Heart right ventricle (tissue), 16 donors: ENCODE data around the gene ATF2. TPM values are rescaled to one million over a fixed set of nuclear protein-coding genes. Genes with fewer than 3 reads are reported as not detected.
"Not testable (repeated sequence)": the region's sequence is repeated elsewhere in the genome, so short reads cannot be mapped to it uniquely, and the experiment has no call there.

Source experiments
- ATAC-seq, 8 donors: fragments of 200-7000 bp; cut with Tn5 transposase; one replicate each; pipeline ENCODE4 v1.9.1; 2020; ENCODE audit warnings: mild to moderate bottlenecking in 8 of 8, moderate library complexity in 8 of 8, moderate number of reproducible peaks in 1 of 8
- DNase-seq, 2 donors: peaks; one replicate each; pipeline ENCODE4 v3.0.0-alpha.2; 2020
- H3K27ac ChIP-seq, 10 donors: fragments of 200-600 bp; sonication (generic) in 2 of 10; one replicate each; pipeline versions ENCODE4 v1.5.0 to v1.8.0; 2020 to 2022; ENCODE audit warnings: mild to moderate bottlenecking in 3 of 10
- H3K27me3 ChIP-seq, 7 donors: fragments of 200-600 bp; one replicate each; pipeline ENCODE4 v1.8.0; 2021 to 2022; ENCODE audit warnings: mild to moderate bottlenecking in 2 of 7
- H3K36me3 ChIP-seq, 9 donors: fragments of 200-600 bp; sonication (generic) in 1 of 9; one replicate each; pipeline versions ENCODE4 v1.5.0 to v1.8.0; 2020 to 2022; ENCODE audit warnings: mild to moderate bottlenecking in 2 of 9
- H3K4me1 ChIP-seq, 9 donors: fragments of 200-600 bp; sonication (generic) in 1 of 9; one replicate each; pipeline versions ENCODE4 v1.5.0 to v1.8.0; 2020 to 2022; ENCODE audit warnings: mild to moderate bottlenecking in 4 of 9
- H3K4me3 ChIP-seq, 10 donors: fragments of 200-600 bp; sonication (generic) in 2 of 10; one replicate each; pipeline versions ENCODE4 v1.5.0 to v1.8.0; 2020 to 2022; ENCODE audit warnings: mild to moderate bottlenecking in 7 of 10, moderate library complexity in 2 of 10
- H3K9me3 ChIP-seq, 11 donors: fragments of 200-600 bp in 10 of 11; sonication (generic) in 2 of 11; one replicate each; pipeline versions ENCODE4 v1.5.0 to v1.8.0; 2013 to 2022; ENCODE audit warnings: mild to moderate bottlenecking in 2 of 11, control low read depth in 1 of 11, moderate library complexity in 1 of 11
- WGBS, 2 donors: extraction: QIAGEN DNeasy Blood & Tissue Kit; methylation state at CpG; one replicate each; pipeline ENCODE4 v1.1.7; 2013; ENCODE audit warnings: inconsistent platforms in 1 of 2; 5-methylcytosine and 5-hydroxymethylcytosine counted together
- intact Hi-C, 10 donors: fragments of 100-400 bp; cut with DNase I; formaldehyde crosslinking; loops; one replicate each; pipeline versions ENCODE4 v1.11.1 to v1.14.2; 2022
- polyA plus RNA-seq, 2 donors: library from polyadenylated mRNA; stranded (reverse); fragments of 200-250 nt; gene quantifications; one replicate each; pipeline ENCODE4 v1.2.3, GENCODE V29; 2013
- total RNA-seq, 10 donors: library from RNA; stranded (reverse); fragmentation: NEBNext Ultra II Directional in 3 of 10; extraction: Animal tissue kit (Norgen Biotek cat#: 25700) in 3 of 10; gene quantifications; one replicate each; pipeline versions ENCODE4 v1.2.1 to v1.2.4, GENCODE V29; 2021 to 2023
- TF ChIP-seq, protein P1 (sequence below), 9 donors: fragments of 200-600 bp; sonication (generic) in 2 of 9; IDR thresholded peaks; one replicate each; pipeline versions ENCODE4 v1.5.0 to v1.8.0; 2021 to 2022; ENCODE audit warnings: antibody characterized with exemption in 9 of 9, mild to moderate bottlenecking in 5 of 9, moderate library complexity in 1 of 9
- donor health status: Arrhythmogenic right ventricular cardiomyopathy.
- donor health status: ischemic (EF 13 %, LVEDD 7.1; RV severe dilation, severe dysfunction).
- donor health status: healthy with polysubstance abuse.
- donor health status: DM: no; HTN: yes; CAD: no.
- donor health status: DM: no; HTN: no; CAD: no.
- donor health status: ischemic (EF 25% LVEDD 6.9; RV normal size, moderate dysfunction).
- donor health status: ischemic (EF 25% LVEDD 5.7; RV mildly dilated, moderate dysfunction).
- donor health status: healthy.
- donor health status: DM: yes; HTN: yes; CAD: no.
- donor health status: Ischemic cardiomyopathy.
- donor health status: ischemic (EF 35%, LVEDD 5.7; RV mildly dilated, moderate dysfunction).
- donor health status: nonischemic (EF 11% LVEDD 7.7; RV severe dilation, severe dysfunction).
- donor health status: DM: yes; HTN: yes; CAD: no.
- donor health status: PGD.
- donor health status: ischemic (EF 29% LVEDD 5.4; RV normal size, mild dysfunction).
- donor health status: nonischemic (EF 23%, LVEDD 6.1; RV moderate dilation, normal function).

ATF2 gene
- total and polyA plus RNA-seq, 12 donors: 7.8 to 39.8 (median 29.0) TPM

DNA sequence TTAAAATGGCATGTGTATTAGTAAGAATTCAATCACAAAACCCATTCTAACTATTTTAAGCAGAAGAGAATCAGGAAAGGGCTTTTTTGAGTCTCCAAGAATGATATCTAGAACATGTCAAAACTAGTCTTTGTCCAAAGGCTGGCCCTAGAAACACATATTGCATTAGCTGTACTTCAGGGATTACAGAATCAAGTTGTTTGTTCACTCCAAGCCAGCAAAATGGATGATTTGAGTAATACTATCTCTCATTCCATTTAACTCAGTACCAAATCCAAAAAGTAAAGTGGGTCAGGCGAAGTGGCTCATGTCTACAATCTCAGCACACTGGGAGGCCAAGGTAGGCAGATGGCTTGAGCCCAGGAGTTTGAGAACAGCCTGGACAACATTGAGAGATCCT lies 41.3 kb downstream of the ATF2 start:
- no peak overlapping the region for H3K27ac ChIP-seq
- H3K27me3 ChIP-seq: no peaks in the 10 kb centered on the region
- DNase-seq (no peak), ATAC-seq (peak in 1 of 8 donors; percentile 20)
- no peaks in the 10 kb centered on the region for H3K9me3 ChIP-seq
- no peak overlapping the region for H3K4me3 ChIP-seq
- 91 to 96% methylated on average over 1 of the region's 1 CpG for WGBS, 2 donors
- TF ChIP-seq, protein P1, sequence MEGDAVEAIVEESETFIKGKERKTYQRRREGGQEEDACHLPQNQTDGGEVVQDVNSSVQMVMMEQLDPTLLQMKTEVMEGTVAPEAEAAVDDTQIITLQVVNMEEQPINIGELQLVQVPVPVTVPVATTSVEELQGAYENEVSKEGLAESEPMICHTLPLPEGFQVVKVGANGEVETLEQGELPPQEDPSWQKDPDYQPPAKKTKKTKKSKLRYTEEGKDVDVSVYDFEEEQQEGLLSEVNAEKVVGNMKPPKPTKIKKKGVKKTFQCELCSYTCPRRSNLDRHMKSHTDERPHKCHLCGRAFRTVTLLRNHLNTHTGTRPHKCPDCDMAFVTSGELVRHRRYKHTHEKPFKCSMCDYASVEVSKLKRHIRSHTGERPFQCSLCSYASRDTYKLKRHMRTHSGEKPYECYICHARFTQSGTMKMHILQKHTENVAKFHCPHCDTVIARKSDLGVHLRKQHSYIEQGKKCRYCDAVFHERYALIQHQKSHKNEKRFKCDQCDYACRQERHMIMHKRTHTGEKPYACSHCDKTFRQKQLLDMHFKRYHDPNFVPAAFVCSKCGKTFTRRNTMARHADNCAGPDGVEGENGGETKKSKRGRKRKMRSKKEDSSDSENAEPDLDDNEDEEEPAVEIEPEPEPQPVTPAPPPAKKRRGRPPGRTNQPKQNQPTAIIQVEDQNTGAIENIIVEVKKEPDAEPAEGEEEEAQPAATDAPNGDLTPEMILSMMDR (IDR thresholded peaks at IDR 0.05): no peak
- H3K4me1 ChIP-seq: peaks cover 0 to 11% (median 4%) of the 10 kb centered on the region in 9 donors
- intact Hi-C loops: loop anchor here in 1 of 10 donors (10.0 kb wide), 1 partner anchor 48 kb away; no protein-coding TSS in a partner anchor
- peaks cover 0 to 53% (median 0%) of the 10 kb centered on the region in 9 donors for H3K36me3 ChIP-seq

DNA sequence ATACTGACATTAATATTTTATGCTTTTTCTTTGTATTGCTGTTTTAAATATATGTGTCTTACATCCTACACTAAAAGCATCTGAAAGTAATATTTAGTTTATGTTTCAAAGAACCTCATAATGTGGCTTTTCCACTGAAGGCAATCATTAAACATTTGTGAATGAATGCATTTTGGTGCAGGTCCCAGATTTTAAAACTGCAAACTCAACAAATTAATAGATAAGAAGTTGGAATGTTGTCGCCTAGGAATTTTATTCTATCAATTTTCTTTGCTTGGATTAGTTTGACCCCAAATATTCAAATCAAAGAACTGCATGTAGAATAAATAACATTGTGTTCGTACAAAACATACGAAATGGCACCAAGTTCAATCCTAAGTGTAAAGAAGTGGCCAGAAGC lies 44.7 kb downstream of the ATF2 start:
- intact Hi-C loops: loop anchor here in 2 of 10 donors (5.0 to 10.0 kb wide), 2 partner anchors 52 to 59 kb away; partner anchors contain the start of gene ATP5MC3 (in 1 of the 2)
- H3K27ac ChIP-seq: no peak overlapping the region
- ATAC-seq: no peak
- WGBS, 2 donors: 94 to 96% methylated on average over 3 of the region's 3 CpGs
- DNase-seq: no peak
- no peaks in the 10 kb centered on the region for H3K9me3 ChIP-seq
- TF ChIP-seq, protein P1 (IDR thresholded peaks at IDR 0.05): no peak
- H3K27me3 ChIP-seq: no peaks in the 10 kb centered on the region
- H3K4me1 ChIP-seq: no peaks in the 10 kb centered on the region
- H3K36me3 ChIP-seq: peaks cover 0 to 45% (median 0%) of the 10 kb centered on the region in 9 donors
- no peak overlapping the region for H3K4me3 ChIP-seq

DNA sequence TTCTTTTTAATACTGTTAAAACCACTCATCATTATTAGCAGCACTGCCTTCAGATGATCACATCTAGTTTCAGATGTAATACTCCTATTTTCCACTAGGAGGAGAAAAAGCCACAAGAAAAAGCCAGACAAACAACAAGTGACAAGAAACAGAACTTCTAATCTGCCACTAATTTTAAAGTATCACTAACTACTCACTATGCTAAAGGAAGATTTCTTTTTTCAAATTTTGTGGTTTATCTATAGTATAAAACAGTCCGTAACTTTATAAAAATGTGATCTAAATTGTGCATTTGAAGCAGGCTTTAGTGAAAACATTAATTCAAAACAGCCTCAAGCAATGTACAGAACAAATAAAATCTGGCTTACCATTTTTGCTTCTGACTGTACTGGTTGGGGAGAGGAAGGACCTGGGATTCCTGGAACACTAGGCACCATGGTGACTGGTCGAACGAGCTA lies 56.8 kb downstream of the ATF2 start:
- no peak overlapping the region for H3K27ac ChIP-seq
- DNase-seq (no peak), ATAC-seq (peak in 3 of 8 donors; percentile 51 to 61 (median 58))
- H3K27me3 ChIP-seq: no peaks in the 10 kb centered on the region
- intact Hi-C loops: loop anchor here in 6 of 10 donors (5.0 to 10.0 kb wide), 5 partner anchors 54 to 171 kb away; partner anchors contain the start of genes ATP5MC3 (in 2 of the 6) and ATF2 (in 1 of the 6)
- peaks cover 0 to 95% (median 16%) of the 10 kb centered on the region in 9 donors for H3K36me3 ChIP-seq
- WGBS, 2 donors: 55 to 69% methylated on average over 3 of the region's 3 CpGs
- H3K4me1 ChIP-seq: peaks cover 0 to 5% (median 0%) of the 10 kb centered on the region in 9 donors
- H3K4me3 ChIP-seq: no peak overlapping the region
- no peaks in the 10 kb centered on the region for H3K9me3 ChIP-seq
- TF ChIP-seq, protein P1 (IDR thresholded peaks at IDR 0.05): peak; percentile 69 to 85 (median 81)

DNA sequence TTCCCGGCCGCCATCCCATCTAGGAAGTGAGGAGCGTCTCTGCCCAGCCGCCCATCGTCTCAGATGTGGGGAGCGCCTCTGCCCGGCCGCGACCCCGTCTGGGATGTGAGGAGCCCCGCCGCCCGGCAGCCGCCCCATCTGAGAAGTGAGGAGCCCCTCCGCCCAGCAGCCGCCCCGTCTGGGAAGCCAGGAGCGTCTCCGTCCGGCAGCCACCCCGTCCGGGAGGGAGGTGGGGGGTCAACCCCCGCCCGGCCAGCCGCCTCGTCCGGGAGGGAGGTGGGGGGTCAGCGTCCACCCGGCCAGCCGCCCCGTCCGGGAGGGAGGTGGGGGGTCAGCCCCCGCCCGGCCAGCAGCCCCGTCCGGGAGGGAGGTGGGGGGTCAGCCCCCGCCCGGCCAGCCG lies 59.9 kb downstream of the ATF2 start:
- 98 to 99% methylated on average over 27 to 39 of the region's 39 CpGs for WGBS, 2 donors
- H3K27me3 ChIP-seq, intact Hi-C loops, ATAC-seq, H3K9me3 ChIP-seq, H3K27ac ChIP-seq, H3K4me1 ChIP-seq, H3K4me3 ChIP-seq, DNase-seq: not testable (repeated sequence)
- peaks cover 0 to 93% (median 0%) of the 10 kb centered on the region in 9 donors for H3K36me3 ChIP-seq

DNA sequence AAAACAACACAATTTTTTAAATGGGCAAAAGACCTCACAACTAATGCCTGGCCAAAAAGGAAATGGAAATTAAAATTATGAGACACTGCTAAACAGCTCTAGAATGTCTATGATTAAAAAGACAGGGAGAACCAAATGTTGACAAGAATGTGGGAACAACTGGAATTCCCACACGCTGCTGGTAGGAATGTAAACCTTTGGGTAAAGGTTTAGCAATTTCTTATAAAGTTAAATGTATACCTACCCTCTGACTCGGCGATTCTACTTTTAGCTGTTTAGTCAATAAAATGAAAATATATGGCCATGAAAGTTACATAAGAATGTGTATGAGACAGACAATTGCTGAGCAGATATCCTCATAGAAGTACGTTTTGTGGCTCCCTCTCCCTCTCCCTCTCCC lies 60.9 kb downstream of the ATF2 start:
- Histone ChIP-seq H3K36me3 (peaks cover 0 to 90% (median 0%) of the 10 kb centered on the region in 9 donors), H3K4me3 (no peak overlapping the region), H3K27ac (no peak overlapping the region), H3K4me1 (peaks cover 0 to 5% (median 0%) of the 10 kb centered on the region in 9 donors), H3K9me3 (no peaks in the 10 kb centered on the region), H3K27me3 (no peaks in the 10 kb centered on the region)
- DNase-seq (no peak), ATAC-seq (no peak)
- intact Hi-C loops: no loop called here
- WGBS, 2 donors: 96 to 97% methylated on average over 4 of the region's 4 CpGs
- TF ChIP-seq, protein P1 (IDR thresholded peaks at IDR 0.05): no peak
